ENCODE data around the gene BRD4.

The BRD4 gene

DNA sequence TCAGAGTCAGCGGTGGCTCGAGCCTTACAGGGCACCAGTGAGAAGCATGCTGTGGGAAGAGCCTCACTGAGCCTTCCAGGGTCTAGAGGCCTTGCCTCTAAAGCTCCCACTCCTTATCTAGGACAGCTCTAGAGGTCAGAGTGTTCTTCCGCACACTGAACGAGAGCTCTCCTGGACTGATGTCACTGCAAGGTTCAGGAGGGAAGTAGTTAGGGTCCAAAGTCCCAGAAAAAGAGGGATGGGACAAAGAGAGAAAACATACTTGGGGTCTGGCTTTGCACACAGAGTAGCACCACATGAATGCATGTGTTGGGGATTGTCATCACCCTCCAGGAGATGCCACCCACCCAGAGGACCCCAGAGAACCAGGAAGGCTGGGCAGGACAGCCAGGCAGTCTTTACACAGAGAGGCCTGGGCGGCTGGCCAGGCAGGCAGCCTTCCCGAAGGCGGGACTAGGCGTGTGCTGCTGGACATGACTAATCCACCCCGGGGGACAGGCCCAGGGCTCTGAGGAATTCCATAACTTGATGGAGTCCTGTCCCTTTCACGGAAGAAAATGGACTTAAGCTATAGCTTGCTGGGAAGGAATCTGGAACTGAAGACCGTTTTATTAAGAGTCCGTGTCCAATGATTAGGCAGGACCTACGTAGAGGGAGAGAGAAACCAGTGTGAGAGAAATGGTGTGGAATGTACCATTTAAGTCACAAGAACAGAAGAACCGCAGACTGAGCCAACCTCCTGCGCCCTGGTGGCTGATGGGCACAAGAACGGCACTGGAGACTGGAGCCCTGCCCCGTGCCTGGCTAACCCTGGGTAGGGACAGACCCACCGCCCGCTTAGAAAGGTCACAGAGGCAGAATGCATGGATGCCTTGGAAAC lies 83.5 kb downstream of the BRD4 start:
- no peak for DNase-seq (ENCODE audit: low spot score)

DNA sequence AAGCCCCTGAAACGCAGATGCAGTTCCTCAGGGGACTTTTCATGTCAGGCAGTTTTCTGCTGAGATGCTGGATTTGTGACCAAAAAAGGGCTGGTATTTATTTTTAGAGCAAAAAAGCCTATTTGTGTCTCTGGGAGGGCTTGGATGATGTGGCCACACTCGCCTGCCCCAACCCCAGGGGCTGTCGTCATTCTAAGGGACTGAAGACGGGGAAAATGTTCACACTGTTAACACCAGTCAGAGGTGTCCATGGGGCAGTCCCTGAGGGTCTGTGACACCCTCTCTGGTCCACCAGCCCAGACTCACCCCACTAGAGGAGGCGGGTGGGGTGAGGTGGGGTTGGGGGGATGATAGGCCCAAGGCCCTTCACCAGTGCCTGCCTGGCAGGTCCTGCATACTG lies 84.2 kb downstream of the BRD4 start:
- DNase-seq (ENCODE audit: low spot score), result no peak

DNA sequence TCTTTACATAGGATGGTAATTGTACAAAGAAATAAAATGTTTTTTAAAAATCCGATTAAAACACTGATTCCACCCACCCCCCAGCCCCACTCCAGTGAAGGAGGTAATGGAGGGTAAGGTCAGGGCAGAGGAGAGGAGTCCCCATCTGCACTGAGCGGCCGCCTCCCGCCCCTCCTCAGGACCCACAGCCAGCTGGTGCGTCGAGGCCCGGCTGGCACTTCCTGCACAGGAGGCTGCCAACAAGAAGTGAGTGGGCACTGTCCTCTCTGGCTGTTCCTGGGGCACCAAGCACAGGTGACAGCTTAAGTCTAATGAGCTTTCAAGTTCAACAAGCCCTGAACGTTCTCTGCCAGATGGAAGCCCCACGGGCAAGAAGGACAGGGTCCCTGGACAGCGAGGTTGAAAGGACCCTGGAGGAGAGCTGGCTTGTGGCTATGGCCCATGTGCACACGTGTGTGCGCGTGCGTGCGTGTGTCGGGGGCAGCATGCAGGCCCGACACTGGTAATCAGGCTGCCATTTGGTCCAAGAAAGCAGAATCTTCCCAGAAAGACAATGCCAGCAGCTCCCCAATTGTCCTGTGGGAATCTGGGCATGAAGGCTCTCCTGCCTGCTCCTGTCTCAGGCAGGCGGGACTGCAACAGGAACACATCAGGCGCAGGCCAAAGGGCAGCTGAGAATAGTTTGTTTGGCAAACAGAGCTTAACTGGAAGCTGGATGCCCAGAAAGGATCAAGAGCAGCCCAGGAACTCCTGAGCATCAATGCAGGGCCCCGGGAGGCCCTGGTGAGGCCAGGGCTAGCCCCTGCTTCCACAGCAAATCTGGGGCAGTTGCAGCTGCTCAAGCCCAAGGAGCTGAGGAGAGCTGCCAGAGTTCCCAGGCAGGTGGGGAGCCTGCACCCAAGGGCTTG lies 85.0 kb downstream of the BRD4 start:
- DNase-seq (ENCODE audit: low spot score), result no peak

GRCh38 chr19:15246198-15246481 lies 86.2 kb downstream of the BRD4 start:
- no peak for DNase-seq (ENCODE audit: low spot score)

DNA sequence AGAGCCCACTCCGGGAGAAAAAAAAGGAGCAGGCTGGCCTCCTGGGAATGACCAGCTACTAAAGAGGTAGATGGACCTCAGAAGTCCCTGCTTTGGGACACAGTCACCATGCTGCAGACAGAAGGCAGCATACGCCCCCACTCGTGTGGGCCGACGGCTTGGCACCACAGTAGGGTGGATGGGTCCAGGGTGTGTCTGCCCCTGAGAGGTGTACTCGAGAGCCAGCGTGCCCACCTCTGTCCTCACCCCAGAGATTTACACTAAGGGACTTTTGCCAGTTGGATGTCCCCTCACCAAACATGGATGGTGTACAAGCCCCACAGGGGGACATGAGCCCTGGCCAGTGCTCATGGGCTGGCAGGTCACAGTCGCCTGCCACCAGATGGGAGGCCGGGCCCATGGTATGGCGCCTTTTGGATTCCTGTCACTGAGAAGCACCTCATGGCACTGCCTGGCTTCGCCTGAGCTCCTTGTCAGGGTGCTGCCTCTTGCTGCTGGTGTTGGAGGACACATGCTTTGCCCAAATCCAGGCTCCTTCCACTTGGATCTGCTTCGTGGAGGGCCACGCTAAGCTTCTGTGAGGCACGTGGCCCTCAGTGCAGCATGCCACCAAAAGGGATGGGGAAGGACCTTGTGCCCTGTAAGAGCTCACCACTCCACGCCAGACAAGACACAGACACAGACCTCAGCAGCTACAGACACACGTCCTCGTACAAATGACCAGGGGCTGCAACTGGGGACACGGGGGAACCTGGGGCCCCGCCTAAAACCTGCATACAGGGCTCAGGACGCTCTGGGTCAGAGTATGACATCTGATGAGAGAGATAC lies 86.8 kb downstream of the BRD4 start:
- no peak for DNase-seq (ENCODE audit: low spot score)

DNA sequence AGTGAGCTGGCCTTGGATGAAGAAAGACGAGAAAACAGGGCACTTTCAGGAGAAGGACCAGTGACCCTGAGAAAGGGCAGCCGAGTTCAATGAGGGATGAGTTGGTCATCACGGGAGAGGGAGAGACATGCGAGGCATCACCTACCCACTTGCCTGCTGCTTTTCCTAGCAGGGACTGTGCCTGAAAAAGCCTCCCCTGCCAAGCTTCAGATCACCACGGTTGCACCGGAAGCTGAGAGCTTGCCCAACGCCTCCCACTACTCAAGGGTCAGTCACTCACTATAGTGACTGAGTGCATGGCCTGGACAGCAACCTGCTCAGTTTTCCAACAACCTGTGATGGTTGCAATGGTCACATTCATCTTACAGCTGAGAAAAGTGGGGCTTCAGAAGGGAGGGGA lies 87.5 kb downstream of the BRD4 start:
- DNase-seq (ENCODE audit: low spot score), result no peak

- no peak for DNase-seq (ENCODE audit: low spot score)
Observed at GRCh38 chr19:15244106-15244803, 88.1 kb downstream of the BRD4 start.

GRCh38 chr19:15243236-15243957 lies 88.9 kb downstream of the BRD4 start:
- no peak for DNase-seq (ENCODE audit: low spot score)

- DNase-seq (ENCODE audit: low spot score), result no peak
Observed at GRCh38 chr19:15241259-15241910, 91.0 kb downstream of the BRD4 start.

DNA sequence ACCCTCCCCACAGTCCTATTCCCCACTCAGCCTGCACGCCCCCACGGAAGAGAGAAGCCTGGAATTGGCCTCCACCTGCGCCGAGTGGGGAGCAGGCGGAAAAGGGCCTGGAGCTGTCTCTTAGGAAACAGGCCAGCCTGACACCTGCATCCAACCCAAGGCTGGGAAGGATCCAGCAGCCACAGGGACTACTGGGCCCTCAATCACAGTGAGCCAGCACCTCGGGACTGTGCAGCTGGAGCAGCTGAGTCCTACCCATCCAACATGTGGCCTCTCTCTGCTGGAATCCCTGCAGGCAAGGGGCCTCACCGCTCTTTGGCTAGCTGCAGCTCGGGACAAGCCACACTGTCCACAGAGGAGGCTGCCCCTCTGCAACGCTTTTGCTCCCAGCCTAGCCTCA lies 91.8 kb downstream of the BRD4 start:
- no peak for DNase-seq (ENCODE audit: low spot score)

- no peak for DNase-seq (ENCODE audit: low spot score)
Observed at GRCh38 chr19:15239337-15239949, 92.9 kb downstream of the BRD4 start.

- no peak for DNase-seq (ENCODE audit: low spot score)
Observed at GRCh38 chr19:15238639-15239155, 93.6 kb downstream of the BRD4 start.

DNA sequence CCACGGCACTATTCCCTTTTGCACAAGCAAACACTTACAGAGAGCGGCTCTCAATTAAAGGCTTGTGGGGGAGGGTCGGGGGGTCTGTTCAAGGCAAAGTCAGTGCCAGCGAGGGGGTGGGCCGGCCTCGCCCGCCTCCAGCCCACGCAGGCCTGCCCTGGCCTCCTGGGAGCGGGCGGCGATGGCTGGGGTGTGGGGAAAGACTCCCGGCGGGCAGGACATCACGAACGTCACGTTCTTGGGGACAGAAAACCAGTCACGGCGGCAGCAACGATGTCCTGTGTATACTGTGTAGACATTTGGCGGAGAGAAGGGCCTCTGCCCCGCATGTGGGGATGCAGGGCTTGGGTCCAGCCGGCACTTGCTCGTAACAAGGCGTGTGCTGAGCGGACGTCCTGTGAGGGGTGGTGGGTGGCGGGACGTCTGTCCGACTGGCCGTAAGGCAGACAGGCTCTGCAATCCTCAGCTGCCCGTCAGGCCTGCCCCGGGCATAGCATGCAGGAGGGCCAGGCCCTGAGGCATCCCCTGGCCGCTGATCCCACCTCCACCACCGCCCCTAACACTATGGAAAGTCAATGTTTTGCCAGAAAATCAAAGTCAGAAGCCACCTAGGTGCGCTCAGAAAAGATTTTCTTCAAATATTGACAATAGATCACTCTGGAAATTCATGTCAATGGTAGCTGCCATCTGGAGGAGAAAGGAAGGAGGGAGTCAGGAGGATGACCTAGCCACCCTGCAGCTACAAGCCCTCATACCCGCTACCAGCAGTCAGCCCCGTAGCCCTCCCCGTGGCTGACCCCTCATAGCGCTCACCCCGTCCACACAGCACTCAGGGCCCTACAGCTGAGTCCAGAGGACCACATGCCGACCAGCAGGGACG lies 94.3 kb downstream of the BRD4 start:
- no peak for DNase-seq (ENCODE audit: low spot score)

DNA sequence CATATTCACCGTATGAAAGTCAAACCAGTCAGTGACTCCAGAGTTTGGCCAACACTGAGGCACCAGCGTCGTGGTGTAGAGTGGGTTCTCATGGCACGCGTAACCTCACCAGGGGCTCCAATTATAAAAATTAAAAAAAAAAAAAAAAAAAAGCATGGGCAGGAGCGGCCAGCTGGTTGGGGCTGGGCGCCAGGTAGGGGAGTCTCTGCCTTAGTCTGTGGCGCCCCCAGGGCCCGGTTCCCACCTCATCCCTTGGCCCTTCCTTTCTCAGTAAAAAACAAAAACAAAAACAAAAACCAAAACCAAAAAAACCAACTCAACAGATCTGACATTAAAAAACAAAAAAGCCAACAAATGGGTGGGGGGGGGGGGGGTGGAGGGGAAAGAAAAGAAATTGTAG lies 95.5 kb downstream of the BRD4 start:
- DNase-seq (ENCODE audit: low spot score), result no peak

DNA sequence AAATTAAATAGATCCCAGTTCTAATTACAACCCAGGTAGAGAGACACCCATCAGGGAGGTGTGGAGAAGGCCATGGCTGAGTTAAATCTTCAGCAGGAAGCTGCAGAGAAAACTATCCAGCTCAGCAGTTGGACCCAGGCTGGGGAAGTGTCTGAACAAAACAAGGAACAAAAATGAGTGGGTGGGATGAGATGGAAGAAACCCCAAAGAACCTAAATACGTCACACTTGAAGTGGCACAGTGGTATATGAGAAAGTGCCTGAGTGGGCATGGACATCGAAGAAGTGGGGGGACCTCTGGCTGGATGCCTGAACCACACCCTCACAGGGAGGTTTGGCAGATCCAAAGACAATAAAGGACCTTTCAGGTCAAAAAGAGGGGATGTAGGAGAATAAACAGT lies 96.6 kb downstream of the BRD4 start:
- DNase-seq (ENCODE audit: low spot score), result no peak

DNA sequence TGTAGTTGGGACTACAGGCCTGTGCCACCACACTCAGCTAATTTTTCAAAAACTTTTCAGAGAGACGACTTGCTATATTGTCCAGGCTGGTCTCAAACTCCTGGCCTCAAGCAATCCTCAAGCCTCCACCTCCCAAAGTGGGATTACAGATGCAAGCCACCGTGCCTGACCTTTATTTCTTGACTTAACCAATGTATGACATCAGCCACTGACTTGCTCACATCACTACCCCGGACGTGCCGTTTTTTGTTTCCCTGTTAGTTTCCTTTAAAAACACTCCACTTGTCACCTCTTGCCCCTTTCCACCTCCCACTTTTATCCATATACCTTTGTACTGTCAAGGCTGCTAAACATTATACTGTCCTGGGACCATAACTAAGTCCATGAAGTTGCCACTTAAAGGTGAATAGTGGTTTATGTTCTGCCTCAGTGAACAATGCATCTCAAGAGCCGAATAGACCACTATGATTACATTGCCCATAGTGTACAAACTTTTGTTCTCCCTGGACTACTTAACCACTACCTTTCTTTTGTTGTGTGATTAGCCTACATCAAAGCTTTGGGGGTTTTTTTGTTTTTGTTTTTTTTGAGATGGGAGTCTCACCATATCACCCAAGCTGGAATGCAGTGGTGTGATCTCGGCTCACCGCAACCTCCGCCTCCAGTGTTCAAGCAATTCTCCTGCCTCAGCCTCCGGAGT lies 97.8 kb downstream of the BRD4 start:
- DNase-seq (ENCODE audit: low spot score), result no peak

GRCh38 chr19:15231271-15231670 lies 101.1 kb downstream of the BRD4 start:
- DNase-seq (ENCODE audit: low spot score), result no peak

DNA sequence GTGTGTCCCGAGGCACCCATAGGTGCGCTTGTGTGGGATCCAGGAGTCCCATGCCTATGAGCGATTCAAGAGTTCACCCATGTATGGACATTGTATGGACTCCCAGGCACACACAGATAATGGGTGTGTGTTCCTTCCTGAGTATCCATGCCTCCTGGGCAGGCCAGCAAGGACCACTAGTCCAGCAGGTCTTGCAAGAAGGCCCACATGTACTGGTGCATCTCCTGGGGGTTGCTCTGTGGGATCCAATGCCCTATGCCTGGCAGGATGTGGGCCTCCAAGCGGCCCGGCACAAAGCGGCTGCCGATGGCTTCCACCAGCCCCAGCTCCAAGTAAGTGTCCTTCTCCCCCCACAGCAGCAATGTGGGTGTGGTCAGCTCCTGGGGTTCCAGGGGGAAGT lies 105.1 kb downstream of the BRD4 start:
- DNase-seq (ENCODE audit: low spot score), result no peak
